Hepatocyte (in vitro differentiated cells): Measurements from ENCODE around the gene TMEM270.

Experiments used
- CTCF ChIP-seq: fragments of 200-600 bp; sonication (generic); IDR thresholded peaks from 2 replicates; pipeline ENCODE4 v1.5.1; 2016; ENCODE audit warnings: antibody characterized with exemption, mild to moderate bottlenecking; ENCODE audit not compliant: poor library complexity
- EZH2 ChIP-seq: fragments of 200-600 bp; sonication (generic); IDR thresholded peaks from 2 replicates; pipeline ENCODE4 v1.6.1; 2016; ENCODE audit warnings: antibody characterized with exemption, mild to moderate bottlenecking, borderline replicate concordance
- EZH2phosphoT487 ChIP-seq: fragments of 200-600 bp; sonication (generic); IDR thresholded peaks from one replicate; pipeline ENCODE4 v1.6.1; 2018; ENCODE audit warnings: antibody characterized with exemption, mild to moderate bottlenecking, low read depth, moderate library complexity; ENCODE audit not compliant: unreplicated experiment, severe bottlenecking

GRCh38 chr7:73885433-73885974, 24.5 kb downstream of the TMEM270 start:
- TF ChIP-seq CTCF (no peak), EZH2 (no peak), EZH2phosphoT487 (no peak)
